Natural killer cell (primary cell): Measurements from ENCODE around the gene DAPP1. TPM values are rescaled to one million over a fixed set of nuclear protein-coding genes. Genes with fewer than 3 reads are reported as not detected.

Experiments used
- ATAC-seq, 3 donors: fragments of 150-1000 bp in 2 of 3; fragments of 200-7000 bp in 1 of 3; cut with Tn5 transposase; 1 replicate in 1 of 3; 2 replicates in 2 of 3; pipeline ENCODE4 v1.10.0; 2021; ENCODE audit warnings: mild to moderate bottlenecking in 2 of 3, moderate library complexity in 2 of 3
- DNase-seq, 2 donors: peaks; one replicate each; pipeline versions ENCODE4 v3.0.0 to v3.0.0-alpha.2; 2013 to 2021; ENCODE audit warnings: mixed read lengths in 1 of 2
- H3K27ac ChIP-seq: one replicate; pipeline ENCODE4 v1.5.1; 2013; ENCODE audit warnings: mild to moderate bottlenecking, low read length
- H3K27me3 ChIP-seq: one replicate; pipeline ENCODE4 v1.6.1; 2013; ENCODE audit warnings: low read length; ENCODE audit not compliant: control insufficient read depth, insufficient read depth
- H3K36me3 ChIP-seq: one replicate; pipeline ENCODE4 v1.6.1; 2013; ENCODE audit warnings: low read length; ENCODE audit not compliant: control insufficient read depth, insufficient read depth
- H3K4me1 ChIP-seq: one replicate; pipeline ENCODE4 v1.6.1; 2013; ENCODE audit warnings: low read length; ENCODE audit not compliant: control insufficient read depth, insufficient read depth
- H3K4me3 ChIP-seq: one replicate; pipeline ENCODE4 v1.5.1; 2013; ENCODE audit warnings: low read length
- H3K9me3 ChIP-seq: one replicate; pipeline ENCODE4 v1.6.1; 2013; ENCODE audit warnings: low read length; ENCODE audit not compliant: control insufficient read depth, insufficient read depth
- H3K27ac Mint-ChIP-seq, 2 donors: one replicate each; pipeline ENCODE4 v1.8.0; 2022; ENCODE audit warnings: mild to moderate bottlenecking in 2 of 2, mixed read lengths in 2 of 2, moderate library complexity in 1 of 2
- H3K27me3 Mint-ChIP-seq, 2 donors: one replicate each; pipeline ENCODE4 v1.8.0; 2022; ENCODE audit warnings: low read depth in 2 of 2, mixed read lengths in 2 of 2
- H3K36me3 Mint-ChIP-seq: one replicate; pipeline ENCODE4 v1.8.0; 2022; ENCODE audit warnings: mixed read lengths
- H3K4me1 Mint-ChIP-seq, 2 donors: one replicate each; pipeline ENCODE4 v1.8.0; 2022; ENCODE audit warnings: mixed read lengths in 2 of 2
- H3K4me3 Mint-ChIP-seq: one replicate; pipeline ENCODE4 v1.8.0; 2022; ENCODE audit warnings: mild to moderate bottlenecking, moderate library complexity, mixed read lengths
- H3K9me3 Mint-ChIP-seq, 2 donors: one replicate each; pipeline ENCODE4 v1.8.0; 2022; ENCODE audit warnings: mixed read lengths in 2 of 2
- WGBS: methylation state at CpG from one replicate; pipeline ENCODE4 v1.1.7; 2013; ENCODE audit warnings: missing lambda C conversion rate; ENCODE audit not compliant: insufficient coverage; 5-methylcytosine and 5-hydroxymethylcytosine counted together
- intact Hi-C: fragments of 100-400 bp; cut with micrococcal nuclease; formaldehyde crosslinking; loops from one replicate; pipeline ENCODE4 v1.14.2; 2022
- total RNA-seq, 4 donors: library from RNA; stranded (reverse); fragments of 120-200 nt in 1 of 4; gene quantifications; one replicate each; pipeline versions ENCODE4 v1.2.3 to v1.2.4, GENCODE V29; 2013 to 2022
- TF ChIP-seq, protein P1 (sequence below): fragments of 200-600 bp; IDR thresholded peaks from one replicate; pipeline ENCODE4 v1.8.0; 2022; ENCODE audit warnings: antibody characterized with exemption

Gene DAPP1
- total RNA-seq, 3 donors from 2014 or later (not counting 1 experiment from before 2014, with no cell fraction given) = 5.9 to 7.3 (median 6.8) TPM

- Mint-ChIP-seq H3K27ac (no peak overlapping the region), H3K9me3 (no peaks in the 10 kb centered on the region), H3K36me3 (no peaks in the 10 kb centered on the region), H3K27me3 (peaks cover 0 to 3% of the 10 kb centered on the region in 2 donors), H3K4me1 (peaks cover 0 to 5% of the 10 kb centered on the region in 2 donors), H3K4me3 (no peak overlapping the region)
- Histone ChIP-seq H3K27me3 (no peaks in the 10 kb centered on the region), H3K4me3 (no peak overlapping the region), H3K4me1 (peaks cover 4% of the 10 kb centered on the region), H3K36me3 (no peaks in the 10 kb centered on the region), H3K27ac (no peak overlapping the region), H3K9me3 (no peaks in the 10 kb centered on the region)
- intact Hi-C loops = no loop called here
- ATAC-seq (no peak), DNase-seq (no peak)
- TF ChIP-seq, protein P1, sequence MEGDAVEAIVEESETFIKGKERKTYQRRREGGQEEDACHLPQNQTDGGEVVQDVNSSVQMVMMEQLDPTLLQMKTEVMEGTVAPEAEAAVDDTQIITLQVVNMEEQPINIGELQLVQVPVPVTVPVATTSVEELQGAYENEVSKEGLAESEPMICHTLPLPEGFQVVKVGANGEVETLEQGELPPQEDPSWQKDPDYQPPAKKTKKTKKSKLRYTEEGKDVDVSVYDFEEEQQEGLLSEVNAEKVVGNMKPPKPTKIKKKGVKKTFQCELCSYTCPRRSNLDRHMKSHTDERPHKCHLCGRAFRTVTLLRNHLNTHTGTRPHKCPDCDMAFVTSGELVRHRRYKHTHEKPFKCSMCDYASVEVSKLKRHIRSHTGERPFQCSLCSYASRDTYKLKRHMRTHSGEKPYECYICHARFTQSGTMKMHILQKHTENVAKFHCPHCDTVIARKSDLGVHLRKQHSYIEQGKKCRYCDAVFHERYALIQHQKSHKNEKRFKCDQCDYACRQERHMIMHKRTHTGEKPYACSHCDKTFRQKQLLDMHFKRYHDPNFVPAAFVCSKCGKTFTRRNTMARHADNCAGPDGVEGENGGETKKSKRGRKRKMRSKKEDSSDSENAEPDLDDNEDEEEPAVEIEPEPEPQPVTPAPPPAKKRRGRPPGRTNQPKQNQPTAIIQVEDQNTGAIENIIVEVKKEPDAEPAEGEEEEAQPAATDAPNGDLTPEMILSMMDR = no peak
- WGBS = 93% methylated on average over 3 of the region's 3 CpGs
These were observed 8.6 kb downstream of the DAPP1 start for GRCh38 chr4:99825272-99825671.

DNA sequence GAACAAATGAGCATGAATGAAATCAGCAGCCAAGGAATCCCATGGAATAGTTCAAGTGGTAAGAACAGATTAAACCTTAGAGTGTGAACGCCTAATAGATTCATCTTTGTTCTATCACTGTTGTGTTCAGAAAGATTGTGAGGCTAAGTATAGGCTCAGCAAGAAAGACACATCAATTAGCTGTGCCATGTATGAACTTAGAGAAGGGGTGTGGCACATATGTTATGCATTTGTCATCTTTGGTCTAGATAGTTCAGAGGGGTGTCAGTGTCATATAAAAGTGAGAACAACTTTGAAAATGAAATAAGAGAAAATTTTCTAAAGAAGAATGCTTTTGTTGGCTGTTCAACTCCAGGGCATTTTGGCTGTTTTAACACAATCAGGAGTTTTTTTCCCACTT lies 9.4 kb downstream of the DAPP1 start:
- H3K4me1 Mint-ChIP-seq = peaks cover 0 to 5% of the 10 kb centered on the region in 2 donors
- TF ChIP-seq, protein P1 = no peak
- Histone ChIP-seq H3K9me3 (no peaks in the 10 kb centered on the region), H3K36me3 (no peaks in the 10 kb centered on the region), H3K27ac (no peak overlapping the region), H3K27me3 (no peaks in the 10 kb centered on the region), H3K4me1 (peaks cover 4% of the 10 kb centered on the region), H3K4me3 (no peak overlapping the region)
- no peak overlapping the region for H3K4me3 Mint-ChIP-seq
- ATAC-seq = no peak
- intact Hi-C loops = no loop called here
- DNase-seq = no peak
- WGBS = 89% methylated on average over 1 of the region's 1 CpG
- no peak overlapping the region for H3K27ac Mint-ChIP-seq
- peaks cover 0 to 3% of the 10 kb centered on the region in 2 donors for H3K27me3 Mint-ChIP-seq
- no peaks in the 10 kb centered on the region for H3K36me3 Mint-ChIP-seq
- H3K9me3 Mint-ChIP-seq = no peaks in the 10 kb centered on the region

GRCh38 chr4:99827454-99827853 lies 10.8 kb downstream of the DAPP1 start:
- no peak overlapping the region for H3K4me3 ChIP-seq
- WGBS = 89% methylated on average over 5 of the region's 6 CpGs
- Mint-ChIP-seq H3K36me3 (no peaks in the 10 kb centered on the region), H3K4me1 (no peaks in the 10 kb centered on the region), H3K4me3 (no peak overlapping the region), H3K27ac (no peak overlapping the region), H3K27me3 (peaks cover 0 to 3% of the 10 kb centered on the region in 2 donors), H3K9me3 (no peaks in the 10 kb centered on the region)
- TF ChIP-seq, protein P1 = no peak
- H3K9me3 ChIP-seq = no peaks in the 10 kb centered on the region
- H3K27ac ChIP-seq = no peak overlapping the region
- ATAC-seq (no peak), DNase-seq (no peak)
- H3K36me3 ChIP-seq = no peaks in the 10 kb centered on the region
- H3K4me1 ChIP-seq = peaks cover 4% of the 10 kb centered on the region
- intact Hi-C loops = no loop called here
- no peaks in the 10 kb centered on the region for H3K27me3 ChIP-seq

GRCh38 chr4:99827857-99828256 lies 11.2 kb downstream of the DAPP1 start:
- intact Hi-C loops = no loop called here
- H3K27me3 Mint-ChIP-seq = peaks cover 0 to 3% of the 10 kb centered on the region in 2 donors
- no peaks in the 10 kb centered on the region for H3K4me1 Mint-ChIP-seq
- H3K36me3 Mint-ChIP-seq = no peaks in the 10 kb centered on the region
- no CpG with 5 or more reads among the region's 1 CpG for WGBS
- H3K9me3 Mint-ChIP-seq = no peaks in the 10 kb centered on the region
- no peak overlapping the region for H3K27ac ChIP-seq
- H3K9me3 ChIP-seq = no peaks in the 10 kb centered on the region
- no peaks in the 10 kb centered on the region for H3K27me3 ChIP-seq
- TF ChIP-seq, protein P1 = no peak
- H3K4me3 ChIP-seq = no peak overlapping the region
- no peak overlapping the region for H3K4me3 Mint-ChIP-seq
- ATAC-seq (no peak), DNase-seq (no peak)
- H3K36me3 ChIP-seq = no peaks in the 10 kb centered on the region
- no peaks in the 10 kb centered on the region for H3K4me1 ChIP-seq
- no peak overlapping the region for H3K27ac Mint-ChIP-seq
